HL-60 (cell line): ENCODE data around the gene COL6A2.

ENCODE experiments used
- DNase-seq, 2 experiments: peaks; one replicate each; pipeline ENCODE4 v3.0.0-alpha.2; 2010 to 2020; ENCODE audit warnings: low read depth in 1 of 2, low spot score in 1 of 2
- H3K27ac ChIP-seq: fragments of 250-450 bp; sonication (Bioruptor Pico); replicated peaks from 2 replicates; pipeline ENCODE4 v1.5.1; 2020; ENCODE audit warnings: mild to moderate bottlenecking, moderate library complexity
- H3K27me3 ChIP-seq: fragments of 250-450 bp; sonication (Bioruptor Pico); 2 replicates; pipeline ENCODE4 v1.5.1; 2021; ENCODE audit warnings: mild to moderate bottlenecking, moderate library complexity; ENCODE audit not compliant: insufficient read depth, poor library complexity, severe bottlenecking
- H3K4me3 ChIP-seq: replicated peaks from 2 replicates; pipeline ENCODE4 v1.5.1; 2011; ENCODE audit warnings: mild to moderate bottlenecking, control low read depth, low read length; ENCODE audit not compliant: insufficient read depth
- CTCF ChIP-seq: IDR thresholded peaks from one replicate; pipeline ENCODE4 v1.5.1; 2011; ENCODE audit warnings: low read length, control low read depth, inconsistent platforms; ENCODE audit not compliant: insufficient read depth
- GABPA ChIP-seq: IDR thresholded peaks from 2 replicates; pipeline ENCODE4 v1.6.1; 2012; ENCODE audit warnings: low read depth
- POLR2AphosphoS5 ChIP-seq: IDR thresholded peaks from 2 replicates; pipeline ENCODE4 v1.6.1; 2012; ENCODE audit warnings: low read depth
- REST ChIP-seq: IDR thresholded peaks from 2 replicates; pipeline ENCODE4 v1.6.1; 2012; ENCODE audit warnings: low read depth; ENCODE audit not compliant: insufficient replicate concordance
- SPI1 ChIP-seq: IDR thresholded peaks from 2 replicates; pipeline ENCODE4 v1.6.1; 2012; ENCODE audit warnings: low read depth, mild to moderate bottlenecking, borderline replicate concordance

Gene COL6A2

GRCh38 chr21:46157396-46157986 is 59.6 kb downstream of the COL6A2 start:
- no peak overlapping the region for H3K4me3 ChIP-seq
- no peaks in the 10 kb centered on the region for H3K27me3 ChIP-seq
- no peak for DNase-seq
- H3K27ac ChIP-seq = no peak overlapping the region
- TF ChIP-seq SPI1 = no peak
- no peak for TF ChIP-seq POLR2AphosphoS5
- no peak for TF ChIP-seq GABPA
- no peak for TF ChIP-seq REST
- TF ChIP-seq CTCF = no peak

GRCh38 chr21:46157987-46158451 is 60.1 kb downstream of the COL6A2 start:
- no peak overlapping the region for H3K4me3 ChIP-seq
- TF ChIP-seq GABPA = no peak
- no peak for TF ChIP-seq SPI1
- no peak for TF ChIP-seq REST
- no peak for TF ChIP-seq CTCF
- no peak for TF ChIP-seq POLR2AphosphoS5
- H3K27ac ChIP-seq = no peak overlapping the region
- H3K27me3 ChIP-seq = no peaks in the 10 kb centered on the region
- DNase-seq = no peak

DNA sequence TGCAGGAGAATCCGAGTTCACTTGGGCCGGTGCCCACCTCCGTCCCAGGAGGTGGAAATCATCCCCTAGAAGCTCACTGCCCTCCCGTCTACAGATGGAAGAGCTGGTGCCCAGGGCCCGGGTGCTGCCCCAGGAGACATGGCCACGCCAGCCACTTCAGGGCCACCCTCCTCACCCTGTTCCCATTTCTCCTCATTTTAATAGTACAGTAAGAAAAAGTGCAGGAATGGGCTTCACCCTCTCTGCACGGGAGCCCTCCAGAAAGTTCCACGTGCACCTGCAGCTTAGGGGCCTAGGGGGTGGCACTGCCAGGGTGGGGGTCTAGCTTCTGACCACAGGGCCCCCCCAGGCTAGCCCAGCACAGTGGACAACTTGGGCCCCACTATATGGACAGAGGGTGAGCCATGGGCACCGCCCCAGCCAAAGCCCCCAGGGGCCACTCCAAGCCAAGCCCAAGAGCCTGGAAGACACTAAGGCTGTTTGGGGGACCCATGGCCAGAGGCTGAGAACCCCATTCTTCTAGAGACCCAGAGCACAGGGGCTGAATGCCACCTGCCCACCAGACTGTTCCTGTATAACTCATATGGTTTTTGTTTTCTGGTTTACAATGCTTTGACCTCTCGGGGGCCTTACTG is 60.9 kb downstream of the COL6A2 start:
- Histone ChIP-seq H3K27me3 (no peaks in the 10 kb centered on the region), H3K27ac (no peak overlapping the region), H3K4me3 (no peak overlapping the region)
- no peak for DNase-seq
- TF ChIP-seq CTCF = no peak
- TF ChIP-seq GABPA = no peak
- no peak for TF ChIP-seq SPI1
- no peak for TF ChIP-seq REST
- TF ChIP-seq POLR2AphosphoS5 = no peak
